ENCODE measurements around the gene TBC1D22A.

Gene TBC1D22A

DNA sequence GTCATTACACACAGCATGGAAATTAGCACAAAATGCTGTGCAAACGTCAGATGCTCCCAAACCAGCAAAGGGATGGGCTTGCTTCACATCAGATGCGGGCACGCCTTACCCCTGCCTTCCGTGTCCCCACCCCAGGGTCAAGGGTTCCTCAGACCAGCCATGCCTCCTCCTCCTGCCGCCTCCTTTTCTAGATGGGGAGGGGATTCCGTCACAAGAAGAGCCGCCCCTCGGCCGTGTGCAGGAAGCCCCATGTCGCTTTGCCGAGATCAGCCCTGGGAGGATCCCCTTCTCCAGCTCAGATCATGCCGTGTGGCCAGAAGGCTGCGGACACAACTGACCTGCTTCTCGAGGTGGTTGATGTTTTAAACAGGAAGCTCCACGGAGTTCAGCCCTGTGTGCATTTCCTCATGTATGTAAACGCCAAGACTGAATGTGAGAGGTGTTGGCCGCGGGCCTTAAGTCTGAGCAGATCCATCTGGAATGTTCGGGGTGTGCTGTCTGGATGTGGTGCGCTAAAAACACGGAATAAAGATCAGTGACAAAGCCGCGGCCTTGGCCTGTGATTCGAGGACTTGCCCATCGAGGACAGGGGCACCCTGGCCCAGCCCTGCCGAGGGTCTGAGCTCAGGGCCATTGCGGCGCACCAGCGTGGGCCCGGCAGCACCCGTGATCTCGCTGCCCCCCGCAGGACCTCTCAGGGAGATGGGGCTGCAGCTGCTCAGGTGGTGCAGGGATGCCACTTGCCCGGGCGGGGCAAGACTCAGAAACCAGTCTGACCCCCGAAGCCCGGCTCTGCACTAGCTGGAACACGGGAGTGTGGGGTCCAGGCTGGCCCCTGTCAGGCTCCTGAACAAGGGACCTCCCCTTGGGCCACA is 412.9 kb downstream of the TBC1D22A start:
- POLR2A ChIA-PET, result no interaction called here
- CTCF ChIA-PET, result no interaction called here
- DNase-seq (ENCODE audit: low read depth, low spot score), result no peak
- TF ChIP-seq, protein P1, sequence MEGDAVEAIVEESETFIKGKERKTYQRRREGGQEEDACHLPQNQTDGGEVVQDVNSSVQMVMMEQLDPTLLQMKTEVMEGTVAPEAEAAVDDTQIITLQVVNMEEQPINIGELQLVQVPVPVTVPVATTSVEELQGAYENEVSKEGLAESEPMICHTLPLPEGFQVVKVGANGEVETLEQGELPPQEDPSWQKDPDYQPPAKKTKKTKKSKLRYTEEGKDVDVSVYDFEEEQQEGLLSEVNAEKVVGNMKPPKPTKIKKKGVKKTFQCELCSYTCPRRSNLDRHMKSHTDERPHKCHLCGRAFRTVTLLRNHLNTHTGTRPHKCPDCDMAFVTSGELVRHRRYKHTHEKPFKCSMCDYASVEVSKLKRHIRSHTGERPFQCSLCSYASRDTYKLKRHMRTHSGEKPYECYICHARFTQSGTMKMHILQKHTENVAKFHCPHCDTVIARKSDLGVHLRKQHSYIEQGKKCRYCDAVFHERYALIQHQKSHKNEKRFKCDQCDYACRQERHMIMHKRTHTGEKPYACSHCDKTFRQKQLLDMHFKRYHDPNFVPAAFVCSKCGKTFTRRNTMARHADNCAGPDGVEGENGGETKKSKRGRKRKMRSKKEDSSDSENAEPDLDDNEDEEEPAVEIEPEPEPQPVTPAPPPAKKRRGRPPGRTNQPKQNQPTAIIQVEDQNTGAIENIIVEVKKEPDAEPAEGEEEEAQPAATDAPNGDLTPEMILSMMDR (IDR thresholded peaks at IDR 0.05; ENCODE audit: insufficient read depth, low read length, missing control alignments), result no peak
- H3K4me3 ChIP-seq (ENCODE audit: low read depth, low read length), result no peak overlapping the region

DNA sequence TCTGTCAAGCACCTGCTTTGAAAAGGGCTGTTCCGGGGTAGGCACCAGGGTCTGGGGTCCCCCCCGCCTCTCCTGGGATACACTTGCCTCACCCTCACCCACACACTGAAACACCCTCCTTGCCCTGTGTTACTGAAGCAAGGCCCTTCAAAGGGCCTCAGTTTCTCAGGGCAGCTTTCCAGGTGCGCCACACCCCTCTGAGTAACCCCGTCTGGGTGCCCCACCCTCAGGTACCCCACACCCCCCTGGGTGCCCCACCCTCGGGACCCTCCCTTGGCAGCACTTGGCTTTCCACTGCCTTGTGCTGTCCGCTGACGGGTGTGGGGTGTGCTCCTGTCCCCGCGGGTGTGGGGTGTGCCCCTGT is 413.6 kb downstream of the TBC1D22A start:
- ChIA-PET POLR2A (no interaction called here), CTCF (no interaction called here)
- no peak for DNase-seq (ENCODE audit: low read depth, low spot score)
- TF ChIP-seq, protein P1 (IDR thresholded peaks at IDR 0.05; ENCODE audit: insufficient read depth, low read length, missing control alignments), result no peak
- no peak overlapping the region for H3K4me3 ChIP-seq (ENCODE audit: low read depth, low read length)

DNA sequence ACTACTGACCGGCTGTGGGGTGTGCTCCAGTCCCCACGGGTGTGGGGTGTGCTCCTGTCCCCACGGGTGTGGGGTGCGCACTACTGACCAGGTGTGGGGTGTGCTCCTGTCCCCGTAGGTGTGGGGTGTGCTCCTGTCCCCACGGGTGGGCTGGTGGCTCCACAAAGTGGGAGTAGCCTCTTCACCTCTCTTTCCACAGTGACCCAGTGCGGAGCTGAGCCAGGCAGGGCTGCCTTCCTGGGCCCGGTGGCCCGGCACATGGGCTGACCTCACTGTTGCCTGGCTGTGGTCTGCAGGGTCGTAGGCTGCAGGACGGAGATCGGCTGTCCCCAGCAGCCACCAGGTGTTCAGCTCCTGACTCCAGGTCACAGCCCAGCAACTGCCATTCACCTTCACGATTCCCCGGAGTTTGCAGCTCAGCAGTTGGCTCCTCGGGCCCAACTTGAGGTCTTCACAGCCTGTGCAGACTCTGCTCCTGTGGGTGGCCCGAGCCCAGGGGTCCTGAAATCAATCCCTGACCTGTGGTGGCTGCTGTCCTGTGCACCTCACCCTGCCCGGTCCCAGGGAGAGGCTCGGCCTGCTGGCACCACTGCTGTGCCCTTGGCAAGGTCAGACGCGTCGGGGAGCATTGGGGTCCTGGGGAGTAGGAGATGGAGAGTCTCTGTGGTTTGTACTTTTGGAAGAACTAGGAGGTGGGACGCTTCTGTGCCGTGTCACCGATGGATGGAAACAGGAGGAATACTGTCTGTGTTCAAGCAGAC is 414.3 kb downstream of the TBC1D22A start:
- no peak overlapping the region for H3K4me3 ChIP-seq (ENCODE audit: low read depth, low read length)
- DNase-seq (ENCODE audit: low read depth, low spot score), result no peak
- ChIA-PET CTCF (no interaction called here), POLR2A (no interaction called here)
- TF ChIP-seq, protein P1 (IDR thresholded peaks at IDR 0.05; ENCODE audit: insufficient read depth, low read length, missing control alignments), result no peak

DNA sequence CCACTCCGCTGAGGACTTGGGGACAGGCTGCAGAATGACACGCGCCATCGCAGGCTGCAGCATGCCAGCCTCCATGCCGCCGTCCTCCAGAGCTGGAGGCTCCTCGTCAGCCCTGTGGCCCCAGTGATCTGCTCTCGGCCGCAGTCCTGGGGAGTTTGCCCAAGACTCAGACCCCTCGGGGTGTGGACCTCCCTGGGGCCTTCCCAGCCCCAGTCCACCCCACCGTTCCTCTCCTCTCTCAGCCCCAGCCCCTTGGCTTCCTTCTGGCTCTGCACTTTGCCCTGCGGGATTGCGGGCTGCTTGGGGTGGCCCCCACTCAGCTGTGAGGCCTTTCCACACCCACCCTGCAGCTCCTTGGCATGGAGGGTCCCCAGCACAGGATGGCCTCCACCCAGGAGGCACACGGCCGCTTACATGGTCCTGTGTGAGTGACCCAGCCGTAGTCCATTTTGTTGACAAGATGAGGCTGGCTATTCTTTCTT is 414.9 kb downstream of the TBC1D22A start:
- TF ChIP-seq, protein P1 (IDR thresholded peaks at IDR 0.05; ENCODE audit: insufficient read depth, low read length, missing control alignments), result no peak
- no peak overlapping the region for H3K4me3 ChIP-seq (ENCODE audit: low read depth, low read length)
- ChIA-PET CTCF (no interaction called here), POLR2A (no interaction called here)
- DNase-seq (ENCODE audit: low read depth, low spot score), result no peak

DNA sequence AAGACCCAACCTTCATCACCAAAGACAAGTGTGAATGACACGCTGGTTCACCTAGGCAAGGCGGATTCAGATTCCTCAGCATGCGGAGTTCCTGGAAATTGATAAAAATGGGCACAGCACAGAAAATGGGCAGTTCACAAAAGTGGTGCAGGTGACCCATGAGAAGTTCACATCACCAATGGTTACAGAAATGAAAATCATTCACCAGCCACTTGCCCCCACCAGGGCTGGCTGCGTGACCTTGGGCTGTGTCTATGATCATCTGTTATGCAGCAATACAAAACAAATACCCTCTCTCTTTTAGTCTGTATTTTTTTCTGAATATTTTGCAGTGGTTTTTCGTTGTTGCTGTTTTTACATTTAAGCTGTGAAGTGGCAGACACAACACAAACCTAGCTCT is 415.9 kb downstream of the TBC1D22A start:
- TF ChIP-seq, protein P1 (IDR thresholded peaks at IDR 0.05; ENCODE audit: insufficient read depth, low read length, missing control alignments), result no peak
- no peak for DNase-seq (ENCODE audit: low read depth, low spot score)
- H3K4me3 ChIP-seq (ENCODE audit: low read depth, low read length), result no peak overlapping the region
- POLR2A ChIA-PET, result no interaction called here
- CTCF ChIA-PET, result no interaction called here

DNA sequence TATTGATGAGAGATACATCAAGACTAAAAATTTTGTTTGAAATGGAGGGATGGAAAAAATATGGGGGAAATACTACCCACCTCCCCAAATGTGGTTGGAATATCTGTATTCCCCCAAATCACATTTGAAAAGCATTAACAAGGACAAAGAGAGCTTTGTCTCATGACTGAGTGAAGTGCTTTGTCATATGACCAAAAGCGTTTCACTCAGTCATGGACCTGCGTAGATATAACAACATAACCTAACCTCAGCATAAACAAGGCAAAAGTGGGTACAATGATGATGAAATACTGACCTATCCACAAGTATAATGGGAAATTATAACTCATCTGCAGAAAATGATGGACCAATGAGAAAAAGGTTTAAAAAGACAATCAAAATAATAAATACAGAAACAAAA is 418.3 kb downstream of the TBC1D22A start:
- ChIA-PET CTCF (no interaction called here), POLR2A (no interaction called here)
- no peak for DNase-seq (ENCODE audit: low read depth, low spot score)
- TF ChIP-seq, protein P1 (IDR thresholded peaks at IDR 0.05; ENCODE audit: insufficient read depth, low read length, missing control alignments), result no peak
- H3K4me3 ChIP-seq (ENCODE audit: low read depth, low read length), result no peak overlapping the region
